Ishikawa (cell line): ENCODE measurements around the gene GINS2.

Source experiments
- CEBPB ChIP-seq: IDR thresholded peaks from 2 replicates; pipeline ENCODE4 v1.6.1; 2012
- CREB1 ChIP-seq: IDR thresholded peaks from 2 replicates; pipeline ENCODE4 v1.6.1; 2012; ENCODE audit warnings: low read depth
- EGR1 ChIP-seq: IDR thresholded peaks from 2 replicates; pipeline ENCODE4 v1.6.1; 2012
- EP300 ChIP-seq: IDR thresholded peaks from 2 replicates; pipeline ENCODE4 v1.6.1; 2012; ENCODE audit warnings: borderline replicate concordance
- NFIC ChIP-seq: IDR thresholded peaks from 2 replicates; pipeline ENCODE4 v1.6.1; 2012
- RAD21 ChIP-seq: IDR thresholded peaks from 2 replicates; pipeline ENCODE4 v1.6.1; 2012; ENCODE audit warnings: low read depth
- REST ChIP-seq: IDR thresholded peaks from 2 replicates; pipeline ENCODE4 v1.6.1; 2012; ENCODE audit warnings: low read depth, mild to moderate bottlenecking
- TAF1 ChIP-seq: IDR thresholded peaks from 2 replicates; pipeline ENCODE4 v1.6.1; 2012; ENCODE audit warnings: low read depth, mild to moderate bottlenecking
- YY1 ChIP-seq: IDR thresholded peaks from 2 replicates; pipeline ENCODE4 v1.6.1; 2012; ENCODE audit warnings: low read depth
- ZBTB7A ChIP-seq: IDR thresholded peaks from 2 replicates; pipeline ENCODE4 v1.6.1; 2012; ENCODE audit warnings: low read depth

GRCh38 chr16:85627526-85628264, 61.1 kb downstream of the GINS2 start:
- no peak for TF ChIP-seq EGR1
- no peak for TF ChIP-seq CEBPB
- TF ChIP-seq TAF1: no peak
- TF ChIP-seq RAD21: no peak
- no peak for TF ChIP-seq NFIC
- TF ChIP-seq EP300: no peak
- no peak for TF ChIP-seq REST
- no peak for TF ChIP-seq ZBTB7A
- TF ChIP-seq YY1: no peak
- no peak for TF ChIP-seq CREB1
